EL (cell line): ENCODE data around the gene ERP27.

ENCODE experiments used
- DNase-seq: peaks from one replicate; pipeline ENCODE4 v3.0.0-alpha.2; 2016

ERP27 gene

GRCh38 chr12:14934511-14934910 is 3.8 kb downstream of the ERP27 start:
- DNase-seq = no peak

- DNase-seq = no peak
These were observed 6.4 kb downstream of the ERP27 start for GRCh38 chr12:14931791-14932560.

GRCh38 chr12:14931359-14931758 is 7.0 kb downstream of the ERP27 start:
- no peak for DNase-seq

GRCh38 chr12:14930299-14930698 is 8.0 kb downstream of the ERP27 start:
- no peak for DNase-seq

- no peak for DNase-seq
These were observed 9.4 kb downstream of the ERP27 start for GRCh38 chr12:14928931-14929330.

- DNase-seq = no peak
These were observed 11.1 kb downstream of the ERP27 start for GRCh38 chr12:14927267-14927666.

- no peak for DNase-seq
These were observed 13.8 kb downstream of the ERP27 start for GRCh38 chr12:14924541-14924940.

- no peak for DNase-seq
These were observed 14.4 kb downstream of the ERP27 start for GRCh38 chr12:14923944-14924343.

GRCh38 chr12:14921218-14921617 is 17.1 kb downstream of the ERP27 start:
- no peak for DNase-seq

- no peak for DNase-seq
These were observed 17.7 kb downstream of the ERP27 start for GRCh38 chr12:14920475-14921126.

GRCh38 chr12:14919455-14919854 is 18.9 kb downstream of the ERP27 start:
- DNase-seq = no peak

- DNase-seq = no peak
These were observed 22.6 kb downstream of the ERP27 start for GRCh38 chr12:14915736-14916135.

GRCh38 chr12:14913381-14913781 is 25.0 kb downstream of the ERP27 start:
- DNase-seq = no peak

GRCh38 chr12:14911131-14911530 is 27.2 kb downstream of the ERP27 start:
- no peak for DNase-seq

- no peak for DNase-seq
These were observed 28.0 kb downstream of the ERP27 start for GRCh38 chr12:14910090-14910915.

- no peak for DNase-seq
These were observed 30.4 kb downstream of the ERP27 start for GRCh38 chr12:14907953-14908352.

GRCh38 chr12:14906114-14906513 is 32.2 kb downstream of the ERP27 start:
- DNase-seq = no peak

- no peak for DNase-seq
These were observed 32.9 kb downstream of the ERP27 start for GRCh38 chr12:14905269-14906004.

GRCh38 chr12:14904854-14905253 is 33.5 kb downstream of the ERP27 start:
- DNase-seq = no peak

- no peak for DNase-seq
These were observed 34.8 kb downstream of the ERP27 start for GRCh38 chr12:14903386-14904098.

- DNase-seq = no peak
These were observed 35.9 kb downstream of the ERP27 start for GRCh38 chr12:14902465-14902864.

- no peak for DNase-seq
These were observed 37.1 kb downstream of the ERP27 start for GRCh38 chr12:14901228-14901562.
